Thyroid gland (tissue), 4 donors: Measurements from ENCODE around the gene EPM2AIP1.
A peak's percentile ranks its signal among the peaks of the same experiment; 100 is the strongest.

ENCODE experiments used
- CTCF ChIP-seq, 6 experiments: fragments of 200-600 bp in 3 of 6; fragments of 450-650 bp in 3 of 6; sonication (generic) in 3 of 6; IDR thresholded peaks; one replicate each; pipeline ENCODE4 v1.5.1; 2016 to 2019; ENCODE audit warnings: antibody characterized with exemption in 6 of 6, mild to moderate bottlenecking in 2 of 6, inconsistent platforms in 1 of 6, moderate library complexity in 1 of 6
- POLR2A ChIP-seq, 2 donors: fragments of 450-650 bp; IDR thresholded peaks; one replicate each; pipeline ENCODE4 v1.6.1; 2017; ENCODE audit warnings: antibody characterized with exemption in 2 of 2, mild to moderate bottlenecking in 2 of 2, moderate library complexity in 1 of 2

DNA sequence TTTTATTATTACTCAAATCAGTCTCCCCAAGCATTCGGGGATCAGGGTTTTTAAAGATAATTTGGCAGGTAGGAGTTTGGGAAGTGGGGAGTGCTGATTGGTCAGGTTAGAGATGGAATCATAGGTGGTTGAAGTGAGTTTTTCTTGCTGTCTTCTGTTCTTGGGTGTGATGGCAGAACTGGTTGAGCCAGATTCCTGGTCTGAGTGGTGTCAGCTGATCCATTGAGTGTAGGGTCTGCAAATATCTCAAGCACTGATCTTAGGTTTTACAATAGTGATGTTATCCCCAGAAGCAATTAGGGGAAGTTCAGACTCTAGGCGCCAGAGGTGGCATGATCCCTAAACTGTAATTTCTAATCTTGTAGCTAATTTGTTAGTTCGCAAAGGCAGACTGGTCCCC is 27.5 kb downstream of the EPM2AIP1 start:
- TF ChIP-seq POLR2A (IDR thresholded peaks at IDR 0.05) (peak in 1 of 2 donors; percentile 46), CTCF (IDR thresholded peaks at IDR 0.05) (peak in 1 of 6 experiments; percentile 28)
